Nephron (organoid): ENCODE results near the gene CFAP92.
"Not testable (repeated sequence)": the region's sequence is repeated elsewhere in the genome, so short reads cannot be mapped to it uniquely, and the experiment has no call there.

Source experiments
- H3K27ac Mint-ChIP-seq, 3 experiments: 2 replicates each; pipeline ENCODE4 v1.8.0; 2020; ENCODE audit warnings: mixed read lengths in 3 of 3, mild to moderate bottlenecking in 2 of 3, moderate library complexity in 1 of 3
- H3K27me3 Mint-ChIP-seq: 2 replicates; pipeline ENCODE4 v1.8.0; 2021; ENCODE audit warnings: low read depth, mild to moderate bottlenecking, moderate library complexity, mixed read lengths
- H3K36me3 Mint-ChIP-seq: 2 replicates; pipeline ENCODE4 v1.8.0; 2020; ENCODE audit warnings: low read depth, mixed read lengths
- H3K4me1 Mint-ChIP-seq: 2 replicates; pipeline ENCODE4 v1.8.0; 2020; ENCODE audit warnings: mixed read lengths
- H3K4me3 Mint-ChIP-seq, 3 experiments: 2 replicates each; pipeline ENCODE4 v1.8.0; 2020; ENCODE audit warnings: mild to moderate bottlenecking in 3 of 3, mixed read lengths in 3 of 3, moderate library complexity in 2 of 3
- H3K9me3 Mint-ChIP-seq: 2 replicates; pipeline ENCODE4 v1.8.0; 2020; ENCODE audit warnings: mixed read lengths
- TF ChIP-seq, protein P1 (sequence below), 3 experiments: fragments of 200-600 bp; sonication (generic); IDR thresholded peaks; one replicate each; pipeline ENCODE4 v1.5.0; 2021; ENCODE audit warnings: antibody characterized with exemption in 3 of 3; ENCODE audit not compliant: unreplicated experiment in 3 of 3

CFAP92 gene

DNA sequence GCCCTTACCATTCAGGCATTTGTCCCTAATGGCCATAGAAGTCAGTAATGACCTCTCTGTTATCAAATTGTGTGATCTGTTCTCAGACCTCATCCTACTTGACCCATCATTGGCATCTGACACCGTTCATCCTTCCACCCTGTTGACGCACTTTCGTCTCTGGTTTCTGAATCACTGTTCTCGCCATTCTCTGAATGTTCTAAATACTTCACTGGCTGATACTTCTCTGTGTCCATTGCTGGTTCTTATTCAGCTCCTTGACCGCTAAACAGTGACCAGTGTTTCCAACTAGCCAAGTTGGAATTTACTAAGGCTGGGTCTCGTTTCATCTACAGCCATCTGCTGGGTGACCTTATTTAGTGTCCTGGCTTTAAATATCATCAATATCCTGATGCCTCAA, 112.3 kb downstream of the CFAP92 start:
- Mint-ChIP-seq H3K4me1 (peaks cover 50% of the 10 kb centered on the region), H3K36me3 (peaks cover 25% of the 10 kb centered on the region), H3K9me3 (no peaks in the 10 kb centered on the region), H3K27me3 (no peaks in the 10 kb centered on the region), H3K4me3 (peak overlapping the region; percentile 57 to 92 (median 72)), H3K27ac (peak overlapping the region; percentile 8 to 30 (median 25))
- TF ChIP-seq, protein P1, sequence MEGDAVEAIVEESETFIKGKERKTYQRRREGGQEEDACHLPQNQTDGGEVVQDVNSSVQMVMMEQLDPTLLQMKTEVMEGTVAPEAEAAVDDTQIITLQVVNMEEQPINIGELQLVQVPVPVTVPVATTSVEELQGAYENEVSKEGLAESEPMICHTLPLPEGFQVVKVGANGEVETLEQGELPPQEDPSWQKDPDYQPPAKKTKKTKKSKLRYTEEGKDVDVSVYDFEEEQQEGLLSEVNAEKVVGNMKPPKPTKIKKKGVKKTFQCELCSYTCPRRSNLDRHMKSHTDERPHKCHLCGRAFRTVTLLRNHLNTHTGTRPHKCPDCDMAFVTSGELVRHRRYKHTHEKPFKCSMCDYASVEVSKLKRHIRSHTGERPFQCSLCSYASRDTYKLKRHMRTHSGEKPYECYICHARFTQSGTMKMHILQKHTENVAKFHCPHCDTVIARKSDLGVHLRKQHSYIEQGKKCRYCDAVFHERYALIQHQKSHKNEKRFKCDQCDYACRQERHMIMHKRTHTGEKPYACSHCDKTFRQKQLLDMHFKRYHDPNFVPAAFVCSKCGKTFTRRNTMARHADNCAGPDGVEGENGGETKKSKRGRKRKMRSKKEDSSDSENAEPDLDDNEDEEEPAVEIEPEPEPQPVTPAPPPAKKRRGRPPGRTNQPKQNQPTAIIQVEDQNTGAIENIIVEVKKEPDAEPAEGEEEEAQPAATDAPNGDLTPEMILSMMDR (IDR thresholded peaks at IDR 0.05; ENCODE audit: unreplicated experiment in 3 of 3) = no peak

- not testable (repeated sequence) for H3K27me3 Mint-ChIP-seq, H3K9me3 Mint-ChIP-seq
- Mint-ChIP-seq H3K4me1 (peaks cover 59% of the 10 kb centered on the region), H3K36me3 (peaks cover 25% of the 10 kb centered on the region), H3K27ac (peak overlapping the region; percentile 96 to 97 (median 97)), H3K4me3 (peak overlapping the region; percentile 88 to 92 (median 88))
Measured at GRCh38 chr3:128880455-128880854, 113.4 kb downstream of the CFAP92 start.

DNA sequence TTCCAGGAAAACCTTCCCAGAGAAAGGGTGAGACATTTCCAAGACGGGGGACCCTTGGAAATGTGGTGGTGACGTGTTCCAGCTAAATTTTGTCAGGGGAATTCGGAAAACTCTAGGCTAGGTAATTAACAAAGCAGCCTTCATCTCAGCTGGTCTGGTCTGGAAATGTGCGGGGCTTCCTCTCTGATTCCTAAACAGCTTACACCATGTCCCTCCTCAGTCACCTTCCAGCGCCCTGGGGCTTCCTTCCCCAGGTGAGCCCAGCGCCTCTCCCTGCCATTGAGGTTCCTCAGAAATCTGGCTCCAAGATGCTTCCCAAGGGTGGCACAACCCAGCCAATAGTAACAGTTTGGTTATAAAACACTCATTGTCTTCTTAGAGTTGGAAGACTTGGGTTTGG, 113.9 kb downstream of the CFAP92 start:
- peak overlapping the region; percentile 96 to 97 (median 97) for H3K27ac Mint-ChIP-seq
- H3K4me3 Mint-ChIP-seq = peak overlapping the region; percentile 88 to 92 (median 88)
- TF ChIP-seq, protein P1 (IDR thresholded peaks at IDR 0.05; ENCODE audit: unreplicated experiment in 3 of 3) = no peak
- no peaks in the 10 kb centered on the region for H3K27me3 Mint-ChIP-seq
- no peaks in the 10 kb centered on the region for H3K9me3 Mint-ChIP-seq
- H3K4me1 Mint-ChIP-seq = peaks cover 62% of the 10 kb centered on the region
- peaks cover 23% of the 10 kb centered on the region for H3K36me3 Mint-ChIP-seq

- no peaks in the 10 kb centered on the region for H3K27me3 Mint-ChIP-seq
- H3K9me3 Mint-ChIP-seq = no peaks in the 10 kb centered on the region
- peaks cover 67% of the 10 kb centered on the region for H3K4me1 Mint-ChIP-seq
- TF ChIP-seq, protein P1 (IDR thresholded peaks at IDR 0.05; ENCODE audit: unreplicated experiment in 3 of 3) = no peak
- H3K27ac Mint-ChIP-seq = peak within 1 kb of the TSS; percentile 96 to 97 (median 97)
- H3K4me3 Mint-ChIP-seq = peak within 1 kb of the TSS; percentile 88 to 92 (median 88)
- peaks cover 20% of the 10 kb centered on the region for H3K36me3 Mint-ChIP-seq
Measured at GRCh38 chr3:128879125-128879969, 114.5 kb downstream of the CFAP92 start, which contains the start of gene ACAD9. TSS of gene ACAD9 (plus strand) at chr3:128879620. CDS start at chr3:128879692, 72 bp downstream.

DNA sequence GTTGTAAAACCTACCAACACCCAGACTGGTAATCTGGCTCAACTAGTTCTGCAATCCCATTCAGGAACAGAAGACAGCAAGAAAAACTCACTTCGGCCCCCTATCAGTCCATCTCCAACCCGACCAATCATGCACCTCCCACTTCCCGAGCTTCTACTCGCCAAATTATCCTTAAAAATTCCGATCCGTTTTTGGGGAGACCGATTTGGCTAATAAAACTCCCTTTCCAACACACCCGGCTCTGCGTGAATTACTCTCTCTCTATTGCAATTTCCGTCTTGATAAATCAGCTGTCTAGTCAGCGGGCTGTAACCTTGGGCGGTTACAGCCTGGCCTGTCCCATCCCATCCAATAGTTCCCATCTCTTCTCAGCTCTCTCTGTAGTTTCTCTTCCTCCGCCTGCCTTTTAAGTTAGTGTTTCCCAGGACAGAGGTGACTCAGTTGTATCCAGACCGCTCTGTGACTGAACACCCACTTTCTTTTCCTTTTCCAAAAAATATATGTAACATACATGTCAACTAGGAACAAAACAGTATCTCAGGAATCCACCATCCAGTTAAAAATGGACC, 115.2 kb downstream of the CFAP92 start:
- Mint-ChIP-seq H3K27ac (peak overlapping the region; percentile 96 to 97 (median 97)), H3K27me3 (no peaks in the 10 kb centered on the region), H3K4me3 (peak overlapping the region; percentile 88 to 92 (median 88)), H3K9me3 (no peaks in the 10 kb centered on the region), H3K36me3 (peaks cover 13% of the 10 kb centered on the region), H3K4me1 (peaks cover 73% of the 10 kb centered on the region)
- TF ChIP-seq, protein P1 (IDR thresholded peaks at IDR 0.05; ENCODE audit: unreplicated experiment in 3 of 3) = no peak

GRCh38 chr3:128878011-128878457, 115.8 kb downstream of the CFAP92 start:
- TF ChIP-seq, protein P1 (IDR thresholded peaks at IDR 0.05; ENCODE audit: unreplicated experiment in 3 of 3) = no peak
- Mint-ChIP-seq H3K27me3 (no peaks in the 10 kb centered on the region), H3K36me3 (peaks cover 13% of the 10 kb centered on the region), H3K4me1 (peaks cover 73% of the 10 kb centered on the region), H3K27ac (peak overlapping the region; percentile 96 to 97 (median 97)), H3K4me3 (peak overlapping the region; percentile 88 to 92 (median 88)), H3K9me3 (no peaks in the 10 kb centered on the region)
